ENCODE data around the gene NLRP10. TPM values are rescaled to one million over a fixed set of nuclear protein-coding genes. Genes with fewer than 3 reads are reported as not detected.

The NLRP10 gene
- total RNA-seq, 1 experiment from 2014 or later = not detected

- H2BK12ac ChIP-seq (ENCODE audit: insufficient read length, low read depth, low read length) = no peak overlapping the region
- no peak overlapping the region for H2BK120ac ChIP-seq (ENCODE audit: low read depth, low read length, poor library complexity, severe bottlenecking)
- no peaks in the 10 kb centered on the region; the same call in 1 of the 2 replicates for H3K27me3 Mint-ChIP-seq (ENCODE audit: low read depth)
- H3K79me1 ChIP-seq (ENCODE audit: insufficient read depth, low read depth, low read length, poor library complexity, severe bottlenecking) = no peaks in the 10 kb centered on the region
- WGBS (ENCODE audit: extremely low coverage, insufficient read length, low lambda C conversion rate) = no CpG with 5 or more reads among the region's 1 CpG
- H3K18ac ChIP-seq (ENCODE audit: insufficient read length, low read depth, low read length) = no peak overlapping the region
- no peak overlapping the region for H3T11ph ChIP-seq (ENCODE audit: low read length)
- no peaks in the 10 kb centered on the region; a peak in 1 of 5 replicates for H3K9me3 Mint-ChIP-seq
- no peaks in the 10 kb centered on the region for H3K79me2 ChIP-seq (ENCODE audit: insufficient read depth, low read length)
- H2AK5ac ChIP-seq (ENCODE audit: insufficient read length, low read length) = no peak overlapping the region
- H3K36me3 Mint-ChIP-seq (ENCODE audit: insufficient read depth in 1 of 3, low read depth in 3 of 3) = no peaks in the 10 kb centered on the region
- no peak overlapping the region for H3K27ac ChIP-seq (ENCODE audit: insufficient read length, low read depth, low read length)
- H3K23ac ChIP-seq (ENCODE audit: insufficient read length, low read depth, low read length) = no peak overlapping the region
- no peak overlapping the region for H2BK15ac ChIP-seq (ENCODE audit: low read depth, low read length)
- H2BK5ac ChIP-seq (ENCODE audit: insufficient read length, low read length) = no peak overlapping the region
- H3K4ac ChIP-seq (ENCODE audit: low read depth, low read length) = no peak overlapping the region
- H4K8ac ChIP-seq (replicated peaks; ENCODE audit: insufficient read length, low read depth, low read length) = no peak overlapping the region
- H4K20me1 ChIP-seq (ENCODE audit: control insufficient read depth, insufficient read depth, insufficient read length) = no peaks in the 10 kb centered on the region
- H3K27ac Mint-ChIP-seq = no peak overlapping the region
- no peak overlapping the region for H3K4me3 Mint-ChIP-seq
- H3K4me1 ChIP-seq (ENCODE audit: insufficient read depth, low read length) = peaks cover 3% of the 10 kb centered on the region
- no peak overlapping the region for H4K91ac ChIP-seq (ENCODE audit: insufficient read length, low read depth, low read length)
- no peak overlapping the region for H3K14ac ChIP-seq (ENCODE audit: insufficient read depth, low read length)
- H3K4me1 Mint-ChIP-seq = peaks cover 9 to 24% of the 10 kb centered on the region in 2 experiments
- H3K27me3 ChIP-seq (ENCODE audit: insufficient read depth, low read length) = no peaks in the 10 kb centered on the region
- H3K9ac ChIP-seq (ENCODE audit: extremely low read depth, insufficient read length, low read length) = no peak overlapping the region
- TF ChIP-seq CTCF (conservative IDR thresholded peaks at IDR 0.05) = no peak
- H3K9me3 ChIP-seq (ENCODE audit: control insufficient read depth, low read depth, low read length) = no peaks in the 10 kb centered on the region
- H3K4me2 ChIP-seq (ENCODE audit: insufficient read depth, insufficient read length, low read length) = no peak overlapping the region
- no peak for DNase-seq
- peaks cover 2% of the 10 kb centered on the region for H3K23me2 ChIP-seq (ENCODE audit: insufficient read length, low read depth, low read length, poor library complexity, severe bottlenecking)
- H4K5ac ChIP-seq (ENCODE audit: insufficient read length, low read depth, low read length) = no peak overlapping the region
- H2BK20ac ChIP-seq (ENCODE audit: low read depth, low read length, poor library complexity, severe bottlenecking) = no peak overlapping the region
- no peak overlapping the region for H3K56ac ChIP-seq (ENCODE audit: insufficient read length, low read depth, low read length)
- no peak overlapping the region for H2AFZ ChIP-seq (ENCODE audit: low read length)
Observed at GRCh38 chr11:7981619-7982157, 16.4 kb upstream of the NLRP10 start.
